H9 (cell line): Measurements from ENCODE around the gene MAP3K9. TPM values are rescaled to one million over a fixed set of nuclear protein-coding genes. Genes with fewer than 3 reads are reported as not detected.

ENCODE experiments used
- DNase-seq: peaks from one replicate; pipeline ENCODE4 v3.0.0-alpha.2; 2017
- H2AFZ ChIP-seq: one replicate; pipeline ENCODE4 v1.6.1; 2013; ENCODE audit warnings: mild to moderate bottlenecking, low read length, control low read depth, moderate library complexity
- H2AK5ac ChIP-seq: 2 replicates; pipeline ENCODE4 v1.6.1; 2013; ENCODE audit warnings: low read length, control low read depth, mixed read lengths; ENCODE audit not compliant: insufficient read length
- H2BK120ac ChIP-seq: one replicate; pipeline ENCODE4 v1.6.1; 2013; ENCODE audit warnings: low read depth, mild to moderate bottlenecking, low read length, control low read depth, inconsistent platforms; ENCODE audit not compliant: poor library complexity, severe bottlenecking
- H2BK12ac ChIP-seq: 2 replicates; pipeline ENCODE4 v1.6.1; 2013; ENCODE audit warnings: low read length, control low read depth, mixed read lengths, low read depth; ENCODE audit not compliant: insufficient read length
- H2BK15ac ChIP-seq: 2 replicates; pipeline ENCODE4 v1.6.1; 2013; ENCODE audit warnings: low read depth, low read length, control low read depth
- H2BK20ac ChIP-seq: one replicate; pipeline ENCODE4 v1.6.1; 2013; ENCODE audit warnings: low read depth, mild to moderate bottlenecking, low read length, control low read depth, inconsistent platforms; ENCODE audit not compliant: poor library complexity, severe bottlenecking
- H2BK5ac ChIP-seq: 2 replicates; pipeline ENCODE4 v1.6.1; 2013; ENCODE audit warnings: low read length, control low read depth, mixed read lengths; ENCODE audit not compliant: insufficient read length
- H3K14ac ChIP-seq: 2 replicates; pipeline ENCODE4 v1.6.1; 2013; ENCODE audit warnings: low read length, control low read depth; ENCODE audit not compliant: insufficient read depth
- H3K18ac ChIP-seq: 2 replicates; pipeline ENCODE4 v1.6.1; 2013; ENCODE audit warnings: low read depth, mild to moderate bottlenecking, mixed read lengths, low read length, control low read depth; ENCODE audit not compliant: insufficient read length
- H3K23ac ChIP-seq: 2 replicates; pipeline ENCODE4 v1.6.1; 2013; ENCODE audit warnings: low read length, control low read depth, mixed read lengths, low read depth; ENCODE audit not compliant: insufficient read length
- H3K23me2 ChIP-seq: 2 replicates; pipeline ENCODE4 v1.6.1; 2013; ENCODE audit warnings: low read depth, mild to moderate bottlenecking, mixed read lengths, low read length, control low read depth; ENCODE audit not compliant: insufficient read length, poor library complexity, severe bottlenecking
- H3K27ac ChIP-seq: 2 replicates; pipeline ENCODE4 v1.5.1; 2013; ENCODE audit warnings: low read length, control low read depth, mixed read lengths, low read depth; ENCODE audit not compliant: insufficient read length
- H3K27me3 ChIP-seq: 2 replicates; pipeline ENCODE4 v1.6.1; 2013; ENCODE audit warnings: low read length, control low read depth, inconsistent platforms; ENCODE audit not compliant: insufficient read depth
- H3K4ac ChIP-seq: 2 replicates; pipeline ENCODE4 v1.6.1; 2013; ENCODE audit warnings: low read depth, mild to moderate bottlenecking, control low read depth, inconsistent platforms, low read length, moderate library complexity
- H3K4me1 ChIP-seq: 2 replicates; pipeline ENCODE4 v1.6.1; 2013; ENCODE audit warnings: low read length, control low read depth, inconsistent platforms; ENCODE audit not compliant: insufficient read depth
- H3K4me2 ChIP-seq: 2 replicates; pipeline ENCODE4 v1.6.1; 2013; ENCODE audit warnings: low read length, control low read depth, mixed read lengths; ENCODE audit not compliant: insufficient read length, insufficient read depth
- H3K56ac ChIP-seq: 2 replicates; pipeline ENCODE4 v1.6.1; 2013; ENCODE audit warnings: low read depth, mild to moderate bottlenecking, mixed read lengths, low read length, control low read depth; ENCODE audit not compliant: insufficient read length
- H3K79me1 ChIP-seq: 2 replicates; pipeline ENCODE4 v1.6.1; 2013; ENCODE audit warnings: low read depth, mild to moderate bottlenecking, moderate library complexity, low read length, control low read depth, inconsistent platforms; ENCODE audit not compliant: insufficient read depth, poor library complexity, severe bottlenecking
- H3K79me2 ChIP-seq: 2 replicates; pipeline ENCODE4 v1.6.1; 2013; ENCODE audit warnings: low read length, control low read depth, inconsistent platforms; ENCODE audit not compliant: insufficient read depth
- H3K9ac ChIP-seq: 2 replicates; pipeline ENCODE4 v1.6.1; 2013; ENCODE audit warnings: low read length, control low read depth, mixed read lengths; ENCODE audit not compliant: insufficient read length; ENCODE audit errors: extremely low read depth
- H3K9me3 ChIP-seq: one replicate; pipeline ENCODE4 v1.6.1; 2013; ENCODE audit warnings: low read depth, low read length, inconsistent platforms; ENCODE audit not compliant: control insufficient read depth
- H3T11ph ChIP-seq: one replicate; pipeline ENCODE4 v1.6.1; 2013; ENCODE audit warnings: mild to moderate bottlenecking, low read length, control low read depth, inconsistent platforms
- H4K20me1 ChIP-seq: one replicate; pipeline ENCODE4 v1.6.1; 2013; ENCODE audit not compliant: control insufficient read depth, insufficient read length, insufficient read depth
- H4K5ac ChIP-seq: 2 replicates; pipeline ENCODE4 v1.6.1; 2013; ENCODE audit warnings: low read depth, mild to moderate bottlenecking, mixed read lengths, low read length, control low read depth; ENCODE audit not compliant: insufficient read length
- H4K8ac ChIP-seq: replicated peaks from 2 replicates; pipeline ENCODE4 v1.6.1; 2013; ENCODE audit warnings: low read length, control low read depth, mixed read lengths, low read depth; ENCODE audit not compliant: insufficient read length
- H4K91ac ChIP-seq: 2 replicates; pipeline ENCODE4 v1.6.1; 2013; ENCODE audit warnings: low read depth, mild to moderate bottlenecking, moderate library complexity, mixed read lengths, low read length, control low read depth; ENCODE audit not compliant: insufficient read length
- H3K27ac Mint-ChIP-seq, 3 experiments: 2 replicates in 2 of 3; 3 replicates in 1 of 3; pipeline ENCODE4 v1.8.0; 2020 to 2021; ENCODE audit warnings: mixed read lengths in 3 of 3, mild to moderate bottlenecking in 1 of 3, moderate library complexity in 1 of 3
- H3K27me3 Mint-ChIP-seq: 2 replicates; pipeline ENCODE4 v1.8.0; 2021; ENCODE audit warnings: low read depth, mild to moderate bottlenecking, moderate library complexity, mixed read lengths
- H3K36me3 Mint-ChIP-seq, 3 experiments: 2 replicates in 2 of 3; 3 replicates in 1 of 3; pipeline ENCODE4 v1.8.0; 2020 to 2021; ENCODE audit warnings: low read depth in 3 of 3, mixed read lengths in 3 of 3; ENCODE audit not compliant: insufficient read depth in 1 of 3
- H3K4me1 Mint-ChIP-seq, 2 experiments: 2 replicates each; pipeline ENCODE4 v1.8.0; 2020; ENCODE audit warnings: mixed read lengths in 2 of 2
- H3K4me3 Mint-ChIP-seq, 2 experiments: 2 replicates in 1 of 2; 3 replicates in 1 of 2; pipeline ENCODE4 v1.8.0; 2020 to 2021; ENCODE audit warnings: mild to moderate bottlenecking in 2 of 2, mixed read lengths in 2 of 2, moderate library complexity in 1 of 2
- H3K9me3 Mint-ChIP-seq, 2 experiments: 2 replicates in 1 of 2; 3 replicates in 1 of 2; pipeline ENCODE4 v1.8.0; 2020; ENCODE audit warnings: mild to moderate bottlenecking in 2 of 2, mixed read lengths in 2 of 2, moderate library complexity in 1 of 2
- total RNA-seq: library from RNA; stranded (reverse); gene quantifications from 2 replicates; pipeline ENCODE4 v1.2.1, GENCODE V29; 2021
- TF ChIP-seq, protein P1 (sequence below): fragments of 200-600 bp; sonication (generic); conservative IDR thresholded peaks from 3 replicates; pipeline ENCODE4 v1.8.0; 2021; ENCODE audit warnings: antibody characterized with exemption, mild to moderate bottlenecking

Gene MAP3K9
- total RNA-seq, 1 experiment from 2014 or later: 20.0 TPM

DNA sequence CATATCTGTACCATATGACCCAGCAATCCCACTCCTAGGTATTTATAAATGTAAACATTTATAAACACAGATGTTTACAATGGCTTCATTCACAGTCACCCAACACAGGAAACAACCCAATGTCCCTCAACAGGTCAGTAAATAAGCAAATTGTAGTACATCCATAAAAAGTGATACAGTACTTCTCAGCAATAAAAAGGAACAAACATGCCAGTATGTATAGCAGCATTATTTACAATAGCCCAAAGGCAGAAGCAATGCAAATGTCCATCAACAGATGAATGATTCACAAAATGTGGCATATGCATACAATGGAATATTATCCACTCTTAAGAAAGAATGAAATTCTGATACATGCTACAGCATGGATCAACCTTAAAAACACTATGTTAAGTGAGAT, 27.6 kb upstream of the MAP3K9 start:
- TF ChIP-seq, protein P1, sequence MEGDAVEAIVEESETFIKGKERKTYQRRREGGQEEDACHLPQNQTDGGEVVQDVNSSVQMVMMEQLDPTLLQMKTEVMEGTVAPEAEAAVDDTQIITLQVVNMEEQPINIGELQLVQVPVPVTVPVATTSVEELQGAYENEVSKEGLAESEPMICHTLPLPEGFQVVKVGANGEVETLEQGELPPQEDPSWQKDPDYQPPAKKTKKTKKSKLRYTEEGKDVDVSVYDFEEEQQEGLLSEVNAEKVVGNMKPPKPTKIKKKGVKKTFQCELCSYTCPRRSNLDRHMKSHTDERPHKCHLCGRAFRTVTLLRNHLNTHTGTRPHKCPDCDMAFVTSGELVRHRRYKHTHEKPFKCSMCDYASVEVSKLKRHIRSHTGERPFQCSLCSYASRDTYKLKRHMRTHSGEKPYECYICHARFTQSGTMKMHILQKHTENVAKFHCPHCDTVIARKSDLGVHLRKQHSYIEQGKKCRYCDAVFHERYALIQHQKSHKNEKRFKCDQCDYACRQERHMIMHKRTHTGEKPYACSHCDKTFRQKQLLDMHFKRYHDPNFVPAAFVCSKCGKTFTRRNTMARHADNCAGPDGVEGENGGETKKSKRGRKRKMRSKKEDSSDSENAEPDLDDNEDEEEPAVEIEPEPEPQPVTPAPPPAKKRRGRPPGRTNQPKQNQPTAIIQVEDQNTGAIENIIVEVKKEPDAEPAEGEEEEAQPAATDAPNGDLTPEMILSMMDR: no peak
- no peak overlapping the region for H2AK5ac ChIP-seq
- H3K18ac ChIP-seq: no peak overlapping the region
- no peak overlapping the region for H3K9ac ChIP-seq
- no peak overlapping the region for H3K27ac Mint-ChIP-seq
- H4K8ac ChIP-seq: no peak overlapping the region
- no peak overlapping the region for H4K91ac ChIP-seq
- H4K5ac ChIP-seq: no peak overlapping the region
- no peaks in the 10 kb centered on the region for H3K4me1 ChIP-seq
- no peaks in the 10 kb centered on the region for H4K20me1 ChIP-seq
- no peak overlapping the region for H2BK15ac ChIP-seq
- H3K27me3 Mint-ChIP-seq: peaks cover 2% of the 10 kb centered on the region; the same call in 1 of the 2 replicates
- no peak overlapping the region for H3K14ac ChIP-seq
- no peak overlapping the region for H3K56ac ChIP-seq
- H3K36me3 Mint-ChIP-seq: peaks cover 2 to 15% (median 4%) of the 10 kb centered on the region in 3 experiments
- no peak overlapping the region for H3T11ph ChIP-seq
- H3K4me1 Mint-ChIP-seq: no peaks in the 10 kb centered on the region
- no peak overlapping the region for H2BK12ac ChIP-seq
- H2BK5ac ChIP-seq: no peak overlapping the region
- no peak overlapping the region for H3K4me3 Mint-ChIP-seq
- no peak for DNase-seq
- H3K23ac ChIP-seq: no peak overlapping the region
- no peaks in the 10 kb centered on the region for H3K27me3 ChIP-seq
- H3K23me2 ChIP-seq: no peaks in the 10 kb centered on the region
- H3K79me2 ChIP-seq: no peaks in the 10 kb centered on the region
- H2BK20ac ChIP-seq: no peak overlapping the region
- H3K4me2 ChIP-seq: no peak overlapping the region
- H3K9me3 ChIP-seq: peaks cover 13% of the 10 kb centered on the region
- H2BK120ac ChIP-seq: no peak overlapping the region
- H3K79me1 ChIP-seq: no peaks in the 10 kb centered on the region
- peaks cover 24 to 26% of the 10 kb centered on the region in 2 experiments for H3K9me3 Mint-ChIP-seq
- H3K4ac ChIP-seq: no peak overlapping the region
- no peak overlapping the region for H2AFZ ChIP-seq
- H3K27ac ChIP-seq: no peak overlapping the region
